CD14-positive monocyte (primary cell): ENCODE results near the gene OCSTAMP. TPM values are rescaled to one million over a fixed set of nuclear protein-coding genes. Genes with fewer than 3 reads are reported as not detected.

Experiments
- DNase-seq, 3 donors: peaks; one replicate each; pipeline ENCODE4 v3.0.0-alpha.2; 2011 to 2022
- H2AFZ ChIP-seq: 2 replicates; pipeline ENCODE4 v1.6.0; 2012; ENCODE audit warnings: mild to moderate bottlenecking, low read depth, low read length, inconsistent platforms; ENCODE audit not compliant: insufficient read depth, poor library complexity, severe bottlenecking
- H3K27ac ChIP-seq, 2 donors: 1 replicate in 1 of 2; 2 replicates in 1 of 2; pipeline ENCODE4 v1.5.1; 2012 to 2013; ENCODE audit warnings: low read length in 2 of 2, control low read depth in 1 of 2, inconsistent platforms in 1 of 2, low read depth in 1 of 2, mild to moderate bottlenecking in 1 of 2
- H3K27me3 ChIP-seq, 2 donors: one replicate each; pipeline versions ENCODE4 v1.6.0 to v1.6.1; 2011 to 2013; ENCODE audit warnings: low read length in 2 of 2; ENCODE audit not compliant: control insufficient read depth in 2 of 2, insufficient read depth in 2 of 2
- H3K36me3 ChIP-seq, 2 donors: replicated peaks in 1 of 2; 1 replicate in 1 of 2; 2 replicates in 1 of 2; pipeline versions ENCODE4 v1.5.1 to v1.6.1; 2012 to 2013; ENCODE audit warnings: low read length in 2 of 2, control low read depth in 1 of 2, inconsistent platforms in 1 of 2, mild to moderate bottlenecking in 1 of 2; ENCODE audit not compliant: insufficient read depth in 2 of 2, control insufficient read depth in 1 of 2
- H3K4me1 ChIP-seq, 2 donors: 1 replicate in 1 of 2; 2 replicates in 1 of 2; pipeline versions ENCODE4 v1.5.1 to v1.6.1; 2012 to 2013; ENCODE audit warnings: low read length in 2 of 2, control low read depth in 1 of 2, inconsistent platforms in 1 of 2, mild to moderate bottlenecking in 1 of 2, moderate library complexity in 1 of 2; ENCODE audit not compliant: insufficient read depth in 2 of 2, control insufficient read depth in 1 of 2
- H3K4me2 ChIP-seq: replicated peaks from 2 replicates; pipeline ENCODE3; 2012; ENCODE audit warnings: low read length, moderate library complexity, mild to moderate bottlenecking; ENCODE audit not compliant: poor library complexity, severe bottlenecking; ENCODE audit errors: extremely low read depth
- H3K4me3 ChIP-seq, 3 experiments: fragments of 200-600 bp in 1 of 3; sonication (generic) in 1 of 3; replicated peaks in 1 of 3; 1 replicate in 2 of 3; 2 replicates in 1 of 3; pipeline ENCODE4 v1.5.1; 2011 to 2013; ENCODE audit warnings: low read length in 3 of 3, mild to moderate bottlenecking in 3 of 3, control low read depth in 2 of 3, low read depth in 2 of 3, inconsistent platforms in 1 of 3, moderate library complexity in 1 of 3
- H3K79me2 ChIP-seq: 2 replicates; pipeline ENCODE4 v1.6.0; 2012; ENCODE audit warnings: mild to moderate bottlenecking, control low read depth, inconsistent platforms, low read length, moderate library complexity; ENCODE audit not compliant: insufficient read depth
- H3K9ac ChIP-seq: 2 replicates; pipeline ENCODE4 v1.6.0; 2017; ENCODE audit warnings: low read length, mild to moderate bottlenecking; ENCODE audit not compliant: insufficient read depth, poor library complexity, severe bottlenecking
- H3K9me3 ChIP-seq, 2 donors: replicated peaks in 1 of 2; 1 replicate in 1 of 2; 2 replicates in 1 of 2; pipeline versions ENCODE4 v1.5.1 to v1.6.1; 2012 to 2013; ENCODE audit warnings: low read length in 2 of 2, control low read depth in 1 of 2; ENCODE audit not compliant: control insufficient read depth in 1 of 2, insufficient read depth in 1 of 2
- H4K20me1 ChIP-seq: 2 replicates; pipeline ENCODE4 v1.6.0; 2012; ENCODE audit warnings: mild to moderate bottlenecking, low read length, control low read depth, moderate library complexity; ENCODE audit not compliant: insufficient read depth
- H3K27ac Mint-ChIP-seq, 7 donors: one replicate each; pipeline ENCODE4 v1.8.0; 2020; ENCODE audit warnings: mild to moderate bottlenecking in 7 of 7, mixed read lengths in 7 of 7, moderate library complexity in 6 of 7, inconsistent platforms in 2 of 7
- H3K27me3 Mint-ChIP-seq, 3 donors: one replicate each; pipeline ENCODE4 v1.8.0; 2021 to 2022; ENCODE audit warnings: low read depth in 3 of 3, mild to moderate bottlenecking in 3 of 3, mixed read lengths in 3 of 3, moderate library complexity in 3 of 3, inconsistent platforms in 1 of 3
- H3K36me3 Mint-ChIP-seq, 2 donors: one replicate each; pipeline ENCODE4 v1.8.0; 2020; ENCODE audit warnings: mixed read lengths in 2 of 2, inconsistent platforms in 1 of 2, mild to moderate bottlenecking in 1 of 2
- H3K4me1 Mint-ChIP-seq: one replicate; pipeline ENCODE4 v1.8.0; 2020; ENCODE audit warnings: mild to moderate bottlenecking, mixed read lengths
- H3K4me3 Mint-ChIP-seq, 2 donors: one replicate each; pipeline ENCODE4 v1.8.0; 2020; ENCODE audit warnings: mild to moderate bottlenecking in 2 of 2, mixed read lengths in 2 of 2, moderate library complexity in 1 of 2
- H3K9me3 Mint-ChIP-seq, 7 donors: one replicate each; pipeline ENCODE4 v1.8.0; 2020 to 2022; ENCODE audit warnings: mixed read lengths in 7 of 7, mild to moderate bottlenecking in 6 of 7, moderate library complexity in 6 of 7, inconsistent platforms in 2 of 7
- CTCF ChIP-seq: fragments of 200-600 bp; IDR thresholded peaks from one replicate; pipeline ENCODE4 v1.8.0; 2022; ENCODE audit warnings: antibody characterized with exemption, mild to moderate bottlenecking
- WGBS: methylation state at CpG from one replicate; pipeline ENCODE4 v1.1.5; 2013; ENCODE audit warnings: missing lambda C conversion rate; ENCODE audit not compliant: insufficient coverage; 5-methylcytosine and 5-hydroxymethylcytosine counted together
- intact Hi-C, 2 donors: fragments of 100-400 bp; cut with micrococcal nuclease; formaldehyde crosslinking; loops; one replicate each; pipeline versions ENCODE4 v1.15.0 to v1.15.1; 2023
- polyA plus RNA-seq, 3 donors: library from polyadenylated mRNA; depleted of rRNA in 1 of 3; unstranded in 2 of 3; stranded (reverse) in 1 of 3; fragments of 300-500 nt in 2 of 3; fragments of >200 nt in 1 of 3; fragmentation: Illumina TruSeq in 2 of 3; gene quantifications; 1 replicate in 2 of 3; 2 replicates in 1 of 3; pipeline ENCODE4 v1.2.3, GENCODE V29; 2012 to 2021

The OCSTAMP gene
- polyA plus RNA-seq, 3 donors = not detected

- H4K20me1 ChIP-seq = no peaks in the 10 kb centered on the region
- no peaks in the 10 kb centered on the region for H3K9me3 ChIP-seq
- H3K4me1 Mint-ChIP-seq = peaks cover 8% of the 10 kb centered on the region
- intact Hi-C loops = no loop called here
- H3K27me3 Mint-ChIP-seq = peaks cover 4 to 19% (median 10%) of the 10 kb centered on the region in 3 donors
- peaks cover 0 to 5% (median 0%) of the 10 kb centered on the region in 7 donors for H3K9me3 Mint-ChIP-seq
- H3K4me2 ChIP-seq = no peak overlapping the region
- H2AFZ ChIP-seq = no peak overlapping the region
- no peak overlapping the region for H3K4me3 ChIP-seq
- DNase-seq = no peak
- H3K4me3 Mint-ChIP-seq = no peak overlapping the region
- H3K9ac ChIP-seq = no peak overlapping the region
- H3K27ac ChIP-seq = no peak overlapping the region
- H3K4me1 ChIP-seq = peaks cover 0 to 7% of the 10 kb centered on the region in 2 donors
- H3K27me3 ChIP-seq = no peaks in the 10 kb centered on the region
- H3K36me3 Mint-ChIP-seq = no peaks in the 10 kb centered on the region
- no peaks in the 10 kb centered on the region for H3K79me2 ChIP-seq
- no peaks in the 10 kb centered on the region for H3K36me3 ChIP-seq
- no peak for TF ChIP-seq CTCF
- H3K27ac Mint-ChIP-seq = no peak overlapping the region
- WGBS = 3% methylated on average over 5 of the region's 9 CpGs
These were observed 25.5 kb upstream of the OCSTAMP start for GRCh38 chr20:46575937-46576461.

- Histone ChIP-seq H3K4me2 (no peak overlapping the region), H3K27me3 (peaks cover 1 to 2% of the 10 kb centered on the region in 2 donors), H4K20me1 (no peaks in the 10 kb centered on the region), H3K36me3 (no peaks in the 10 kb centered on the region), H3K79me2 (no peaks in the 10 kb centered on the region), H3K4me1 (peaks cover 0 to 7% of the 10 kb centered on the region in 2 donors), H3K9me3 (no peaks in the 10 kb centered on the region), H3K27ac (no peak overlapping the region), H3K9ac (no peak overlapping the region), H3K4me3 (no peak overlapping the region), H2AFZ (no peak overlapping the region)
- no peak overlapping the region for H3K27ac Mint-ChIP-seq
- H3K4me1 Mint-ChIP-seq = peaks cover 8% of the 10 kb centered on the region
- no peak overlapping the region for H3K4me3 Mint-ChIP-seq
- TF ChIP-seq CTCF = no peak
- no peak for DNase-seq
- 81% methylated on average over 4 of the region's 5 CpGs for WGBS
- no peaks in the 10 kb centered on the region for H3K36me3 Mint-ChIP-seq
- H3K9me3 Mint-ChIP-seq = peaks cover 0 to 5% (median 0%) of the 10 kb centered on the region in 7 donors
- intact Hi-C loops = no loop called here
- peaks cover 4 to 19% (median 10%) of the 10 kb centered on the region in 3 donors for H3K27me3 Mint-ChIP-seq
These were observed 24.9 kb upstream of the OCSTAMP start for GRCh38 chr20:46575394-46575793.
